K562 (cell line): ENCODE data around the gene RHEBL1. TPM values are rescaled to one million over a fixed set of nuclear protein-coding genes. Genes with fewer than 3 reads are reported as not detected.

ENCODE experiments used
- ATAC-seq: fragments of 200-7000 bp; cut with Tn5 transposase; 3 replicates; pipeline ENCODE4 v1.9.1; 2020; ENCODE audit warnings: moderate library complexity
- BruUV-seq: library from RNA; stranded (reverse); fragments of 400-500 nt; replicated peaks from 2 replicates; lab custom pipeline; 2021; lab: Mats Ljungman, UMichigan
- CTCF ChIA-PET: fragments of 300-600 bp; formaldehyde crosslinking; extraction: SDS; loops from one replicate; lab custom pipeline; 2021; ENCODE audit warnings: low intra/inter-chr PET ratio; lab: Yijun Ruan, JAX
- POLR2A ChIA-PET: fragments of 300-600, 350-650 bp; sonication (Branson Sonifier 250); formaldehyde crosslinking; extraction: SDS; loops from one replicate; lab custom pipeline; 2021; ENCODE audit warnings: antibody characterized with exemption, inconsistent platforms; lab: Yijun Ruan, JAX
- DNase-seq, 4 experiments: peaks; one replicate each; pipeline versions ENCODE4 v3.0.0 to v3.0.0-alpha.2; 2011 to 2018; ENCODE audit warnings: low spot score in 3 of 4, mixed read lengths in 3 of 4; ENCODE audit errors: extremely low read depth in 1 of 4
- FAIRE-seq: peaks from 2 replicates; lab custom pipeline; 2011; peaks lifted over from hg19 to GRCh38; lab: Jason Lieb, UNC
- H2AFZ ChIP-seq: 2 replicates; pipeline ENCODE4 v1.6.0; 2011; ENCODE audit warnings: low read depth, low read length, control low read depth, inconsistent platforms
- H3K27ac ChIP-seq: fragments of 200-600 bp; 3 replicates; pipeline ENCODE4 v1.8.0; 2011; ENCODE audit warnings: low read depth, mild to moderate bottlenecking, control low read depth, inconsistent platforms, low read length, moderate library complexity, mixed read lengths; ENCODE audit errors: extremely low read depth
- H3K27me3 ChIP-seq, 2 experiments: fragments of 300-600 bp in 1 of 2; 2 replicates in 1 of 2; 3 replicates in 1 of 2; pipeline versions ENCODE4 v1.6.0 to v1.8.0; 2011; ENCODE audit warnings: inconsistent platforms in 2 of 2, low read length in 2 of 2, mild to moderate bottlenecking in 1 of 2, mixed read lengths in 1 of 2, moderate library complexity in 1 of 2; ENCODE audit not compliant: control insufficient read depth in 2 of 2, insufficient read depth in 2 of 2
- H3K36me3 ChIP-seq: fragments of 300-600 bp; 3 replicates; pipeline ENCODE4 v1.8.0; 2011; ENCODE audit warnings: mild to moderate bottlenecking, low read length, inconsistent platforms; ENCODE audit not compliant: control insufficient read depth, insufficient read depth
- H3K4me1 ChIP-seq, 2 experiments: fragments of 200-600 bp in 1 of 2; replicated peaks in 1 of 2; 2 replicates in 1 of 2; 3 replicates in 1 of 2; pipeline versions ENCODE4 v1.5.1 to v1.8.0; 2011; ENCODE audit warnings: inconsistent platforms in 2 of 2, low read length in 2 of 2, mild to moderate bottlenecking in 1 of 2, mixed read lengths in 1 of 2, moderate library complexity in 1 of 2; ENCODE audit not compliant: control insufficient read depth in 2 of 2, insufficient read depth in 2 of 2
- H3K4me2 ChIP-seq: 2 replicates; pipeline ENCODE4 v1.6.1; 2011; ENCODE audit warnings: low read length, control low read depth, inconsistent platforms, mixed read lengths; ENCODE audit not compliant: insufficient read depth
- H3K4me3 ChIP-seq: fragments of 200-600 bp; sonication (generic), shearing (Covaris generic); 2 replicates; pipeline ENCODE4 v1.5.1; 2016; ENCODE audit warnings: control low read depth, inconsistent platforms
- H3K79me2 ChIP-seq: fragments of 200-600 bp; 3 replicates; pipeline ENCODE4 v1.8.0; 2011; ENCODE audit warnings: low read length, inconsistent platforms; ENCODE audit not compliant: control insufficient read depth, insufficient read depth
- H3K9ac ChIP-seq, 2 experiments: 2 replicates each; pipeline versions ENCODE4 v1.6.0 to v1.6.1; 2011; ENCODE audit warnings: low read depth in 2 of 2, low read length in 2 of 2, control low read depth in 1 of 2, inconsistent platforms in 1 of 2, mild to moderate bottlenecking in 1 of 2, mixed read lengths in 1 of 2; ENCODE audit not compliant: insufficient read depth in 1 of 2
- H3K9me1 ChIP-seq: one replicate; pipeline ENCODE4 v1.6.0; 2011; ENCODE audit warnings: inconsistent platforms, mild to moderate bottlenecking, low read length, moderate library complexity; ENCODE audit not compliant: control insufficient read depth, insufficient read depth
- H3K9me3 ChIP-seq: replicated peaks from 2 replicates; pipeline ENCODE4 v1.5.1; 2011; ENCODE audit warnings: low read depth, low read length, inconsistent platforms; ENCODE audit not compliant: control insufficient read depth, insufficient read depth
- H4K20me1 ChIP-seq: replicated peaks from 2 replicates; pipeline ENCODE4 v1.6.1; 2011; ENCODE audit warnings: low read length, inconsistent platforms, mixed read lengths; ENCODE audit not compliant: control insufficient read depth, insufficient read depth
- BCOR ChIP-seq: fragments of 450-650 bp; IDR thresholded peaks from 2 replicates; pipeline ENCODE4 v1.6.1; 2016
- KDM1A ChIP-seq, 2 experiments: fragments of 450-650 bp; IDR thresholded peaks; 2 replicates each; pipeline ENCODE4 v1.6.1; 2016; ENCODE audit warnings: mild to moderate bottlenecking in 2 of 2
- LEF1 ChIP-seq: fragments of 450-650 bp; IDR thresholded peaks from 2 replicates; pipeline ENCODE4 v1.6.1; 2016; ENCODE audit warnings: mild to moderate bottlenecking
- MED1 ChIP-seq: sonication (generic); formaldehyde crosslinking; IDR thresholded peaks from 2 replicates; pipeline ENCODE4 v1.8.1; 2023; ENCODE audit warnings: missing genetic modification reagents, borderline replicate concordance
- ZKSCAN1 ChIP-seq: fragments of 150-350 bp; IDR thresholded peaks from 2 replicates; pipeline ENCODE4 v1.6.1; 2016; ENCODE audit warnings: low read depth, low read length
- ZNF140 ChIP-seq: fragments of 250-450 bp; sonication (Bioruptor Pico); IDR thresholded peaks from 2 replicates; pipeline ENCODE4 v1.8.0; 2021; ENCODE audit warnings: moderate library complexity, mild to moderate bottlenecking, inconsistent platforms
- ZNF24 ChIP-seq: fragments of 450-650 bp; IDR thresholded peaks from 2 replicates; pipeline ENCODE4 v1.6.1; 2016
- WGBS: fragments of 100-300 bp; shearing (Covaris generic); methylation state at CpG from one replicate; pipeline ENCODE4 v1.1.6; 2016; ENCODE audit warnings: low coverage, mixed read lengths; ENCODE audit not compliant: insufficient coverage; ENCODE audit errors: missing lambda C conversion rate; 5-methylcytosine and 5-hydroxymethylcytosine counted together
- in situ Hi-C: fragments of 300-500 bp; cut with MboI; formaldehyde crosslinking; loops from 4 replicates; pipeline ENCODE4 v1.15.0; 2018; ENCODE audit warnings: inconsistent platforms, mixed read lengths
- intact Hi-C: fragments of 100-400 bp; cut with micrococcal nuclease; formaldehyde crosslinking; loops from 2 replicates; pipeline ENCODE4 v1.14.2; 2022
- polyA plus RNA-seq, 8 experiments: library from polyadenylated mRNA; depleted of rRNA in 4 of 8; stranded (reverse) in 5 of 8; unstranded in 3 of 8; fragments of >200 nt; fragmentation: Nextera tagmentation in 2 of 8; fragmentation: Illumina TruSeq in 1 of 8; extraction: Ambion mirVana in 2 of 8; extraction: Trizol in 1 of 8; gene quantifications; 2 replicates each; pipeline versions ENCODE4 v1.2.1 to v1.2.3, GENCODE V29; 2011 to 2014; ENCODE audit warnings: inconsistent platforms in 1 of 8, missing spikeins in 1 of 8
- total RNA-seq, 7 experiments: library from RNA; depleted of rRNA in 6 of 7; stranded (reverse); fragments of >200 nt in 6 of 7; fragmentation: Illumina TruSeq in 2 of 7; extraction: Trizol in 2 of 7; gene quantifications; 2 replicates each; pipeline versions ENCODE4 v1.2.1 to v1.2.3, GENCODE V29; 2011 to 2021; ENCODE audit warnings: low replicate concordance in 1 of 7
- TF ChIP-seq, protein P1 (sequence below), 3 experiments: fragments of 200-800 bp in 1 of 3; fragments of 250-450 bp in 1 of 3; fragments of 450-650 bp in 1 of 3; sonication (Bioruptor Pico) in 1 of 3; sonication (Bioruptor generic) in 1 of 3; formaldehyde crosslinking in 1 of 3; IDR thresholded peaks; 2 replicates each; pipeline versions ENCODE4 v1.6.1 to v1.8.0; 2016 to 2022; ENCODE audit warnings: mild to moderate bottlenecking in 2 of 3, missing genetic modification characterization in 2 of 3, missing compliant biosample characterization in 1 of 3, moderate library complexity in 1 of 3
- TF ChIP-seq, protein P2 (sequence below), 2 experiments: fragments of 450-650 bp; IDR thresholded peaks; 2 replicates each; pipeline ENCODE4 v1.6.1; 2018; ENCODE audit warnings: mild to moderate bottlenecking in 2 of 2, low read depth in 1 of 2; ENCODE audit not compliant: partially characterized antibody in 2 of 2
- TF ChIP-seq, protein P3 (sequence below), 2 experiments: IDR thresholded peaks; 2 replicates each; pipeline ENCODE4 v1.6.1; 2011; ENCODE audit warnings: borderline replicate concordance in 1 of 2, control low read depth in 1 of 2, low read depth in 1 of 2, low read length in 1 of 2, mild to moderate bottlenecking in 1 of 2, mixed read lengths in 1 of 2, moderate library complexity in 1 of 2; ENCODE audit not compliant: insufficient read depth in 1 of 2, insufficient read length in 1 of 2, poor library complexity in 1 of 2, severe bottlenecking in 1 of 2; ENCODE audit errors: extremely low read depth in 1 of 2
- TF ChIP-seq, protein P4 (sequence below): IDR thresholded peaks from 2 replicates; pipeline ENCODE4 v1.6.1; 2011; ENCODE audit not compliant: insufficient read length; ENCODE audit errors: extremely low read depth

The RHEBL1 gene
- total and polyA plus RNA-seq, 9 of the 15 experiments (the other 6 are each of a cell fraction or from before 2014, with no cell fraction given) = 4.3 to 36.1 (median 8.2) TPM

DNA sequence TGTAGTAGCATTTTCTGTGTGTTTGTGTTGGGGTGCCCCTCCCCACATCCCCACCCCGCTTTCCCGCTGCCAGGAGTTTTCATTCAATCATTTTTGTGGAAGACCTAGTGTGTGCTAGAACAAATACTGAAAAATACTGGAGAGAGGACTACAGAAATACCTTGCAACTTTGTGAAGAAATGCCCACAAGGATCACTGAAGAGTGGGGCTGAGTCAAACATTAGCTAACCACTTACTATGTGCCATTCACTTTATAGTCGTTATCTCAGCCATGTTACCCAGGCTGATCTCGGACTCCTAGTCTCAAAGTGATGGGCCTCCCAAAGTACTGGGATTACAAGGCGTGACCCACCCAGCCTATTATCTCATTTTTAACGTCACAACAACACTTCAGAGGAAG lies 41.4 kb upstream of the RHEBL1 start:
- BruUV-seq = no TSS peak
- FAIRE-seq = peak; percentile 19
- Histone ChIP-seq H3K79me2 (peaks cover 38% of the 10 kb centered on the region), H3K4me2 (peak overlapping the region; percentile 82), H3K4me3 (peak overlapping the region; percentile 81), H4K20me1 (no peaks in the 10 kb centered on the region; the same call in 1 of the 2 replicates), H3K27me3 (no peaks in the 10 kb centered on the region), H3K9me1 (peaks cover 4% of the 10 kb centered on the region), H3K27ac (peak overlapping the region; percentile 61), H3K4me1 (peaks cover 15 to 26% of the 10 kb centered on the region in 2 experiments; a peak in 4 of 5 replicates), H3K9me3 (peaks cover 4% of the 10 kb centered on the region), H3K36me3 (peaks cover 16% of the 10 kb centered on the region; the same call in 2 of the 3 replicates), H2AFZ (peak overlapping the region; percentile 92), H3K9ac (peak overlapping the region; percentile 76 to 82; a peak in 2 of 4 replicates)
- intact Hi-C loops = loop anchor here (2.0 kb wide), 1 partner anchor 20 kb away; the partner anchor contains the start of gene TUBA1B
- POLR2A ChIA-PET = interaction anchor here (0.6 to 10.9 kb wide), 12 partner anchors 8 to 155 kb away, joined by 3 to 112 read pairs (median 8); partner anchors contain the start of genes DHH and TUBA1B
- no peak for DNase-seq
- 23% methylated on average over 6 of the region's 6 CpGs for WGBS
- ATAC-seq = no peak
- in situ Hi-C loops = no loop called here
- CTCF ChIA-PET = interaction anchor here (0.7 kb wide), 2 partner anchors 47 to 172 kb away, joined by 3 to 4 read pairs; no protein-coding TSS in a partner anchor
- TF ChIP-seq ZNF24 (0 out of 2 replicates have a peak, but pooled peaks have one; percentile 11), KDM1A (IDR thresholded peaks at IDR 0.05) (peak in 1 of 2 experiments; percentile 12; a peak in 1 of 4 replicates), MED1 (CRISPR knock-in tag) (no peak), BCOR (peak; percentile 57), ZNF140 (CRISPR knock-in tag) (no peak), ZKSCAN1 (peak; percentile 57; the same call in 1 of the 2 replicates), LEF1 (0 out of 2 replicates have a peak, but pooled peaks have one; percentile 31)
- TF ChIP-seq, protein P1, sequence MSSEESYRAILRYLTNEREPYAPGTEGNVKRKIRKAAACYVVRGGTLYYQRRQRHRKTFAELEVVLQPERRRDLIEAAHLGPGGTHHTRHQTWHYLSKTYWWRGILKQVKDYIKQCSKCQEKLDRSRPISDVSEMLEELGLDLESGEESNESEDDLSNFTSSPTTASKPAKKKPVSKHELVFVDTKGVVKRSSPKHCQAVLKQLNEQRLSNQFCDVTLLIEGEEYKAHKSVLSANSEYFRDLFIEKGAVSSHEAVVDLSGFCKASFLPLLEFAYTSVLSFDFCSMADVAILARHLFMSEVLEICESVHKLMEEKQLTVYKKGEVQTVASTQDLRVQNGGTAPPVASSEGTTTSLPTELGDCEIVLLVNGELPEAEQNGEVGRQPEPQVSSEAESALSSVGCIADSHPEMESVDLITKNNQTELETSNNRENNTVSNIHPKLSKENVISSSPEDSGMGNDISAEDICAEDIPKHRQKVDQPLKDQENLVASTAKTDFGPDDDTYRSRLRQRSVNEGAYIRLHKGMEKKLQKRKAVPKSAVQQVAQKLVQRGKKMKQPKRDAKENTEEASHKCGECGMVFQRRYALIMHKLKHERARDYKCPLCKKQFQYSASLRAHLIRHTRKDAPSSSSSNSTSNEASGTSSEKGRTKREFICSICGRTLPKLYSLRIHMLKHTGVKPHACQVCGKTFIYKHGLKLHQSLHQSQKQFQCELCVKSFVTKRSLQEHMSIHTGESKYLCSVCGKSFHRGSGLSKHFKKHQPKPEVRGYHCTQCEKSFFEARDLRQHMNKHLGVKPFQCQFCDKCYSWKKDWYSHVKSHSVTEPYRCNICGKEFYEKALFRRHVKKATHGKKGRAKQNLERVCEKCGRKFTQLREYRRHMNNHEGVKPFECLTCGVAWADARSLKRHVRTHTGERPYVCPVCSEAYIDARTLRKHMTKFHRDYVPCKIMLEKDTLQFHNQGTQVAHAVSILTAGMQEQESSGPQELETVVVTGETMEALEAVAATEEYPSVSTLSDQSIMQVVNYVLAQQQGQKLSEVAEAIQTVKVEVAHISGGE (CRISPR knock-in tag; IDR thresholded peaks at IDR 0.05) = peak in 1 of 3 experiments; percentile 48; a peak in 1 of 6 replicates
- TF ChIP-seq, protein P2, sequence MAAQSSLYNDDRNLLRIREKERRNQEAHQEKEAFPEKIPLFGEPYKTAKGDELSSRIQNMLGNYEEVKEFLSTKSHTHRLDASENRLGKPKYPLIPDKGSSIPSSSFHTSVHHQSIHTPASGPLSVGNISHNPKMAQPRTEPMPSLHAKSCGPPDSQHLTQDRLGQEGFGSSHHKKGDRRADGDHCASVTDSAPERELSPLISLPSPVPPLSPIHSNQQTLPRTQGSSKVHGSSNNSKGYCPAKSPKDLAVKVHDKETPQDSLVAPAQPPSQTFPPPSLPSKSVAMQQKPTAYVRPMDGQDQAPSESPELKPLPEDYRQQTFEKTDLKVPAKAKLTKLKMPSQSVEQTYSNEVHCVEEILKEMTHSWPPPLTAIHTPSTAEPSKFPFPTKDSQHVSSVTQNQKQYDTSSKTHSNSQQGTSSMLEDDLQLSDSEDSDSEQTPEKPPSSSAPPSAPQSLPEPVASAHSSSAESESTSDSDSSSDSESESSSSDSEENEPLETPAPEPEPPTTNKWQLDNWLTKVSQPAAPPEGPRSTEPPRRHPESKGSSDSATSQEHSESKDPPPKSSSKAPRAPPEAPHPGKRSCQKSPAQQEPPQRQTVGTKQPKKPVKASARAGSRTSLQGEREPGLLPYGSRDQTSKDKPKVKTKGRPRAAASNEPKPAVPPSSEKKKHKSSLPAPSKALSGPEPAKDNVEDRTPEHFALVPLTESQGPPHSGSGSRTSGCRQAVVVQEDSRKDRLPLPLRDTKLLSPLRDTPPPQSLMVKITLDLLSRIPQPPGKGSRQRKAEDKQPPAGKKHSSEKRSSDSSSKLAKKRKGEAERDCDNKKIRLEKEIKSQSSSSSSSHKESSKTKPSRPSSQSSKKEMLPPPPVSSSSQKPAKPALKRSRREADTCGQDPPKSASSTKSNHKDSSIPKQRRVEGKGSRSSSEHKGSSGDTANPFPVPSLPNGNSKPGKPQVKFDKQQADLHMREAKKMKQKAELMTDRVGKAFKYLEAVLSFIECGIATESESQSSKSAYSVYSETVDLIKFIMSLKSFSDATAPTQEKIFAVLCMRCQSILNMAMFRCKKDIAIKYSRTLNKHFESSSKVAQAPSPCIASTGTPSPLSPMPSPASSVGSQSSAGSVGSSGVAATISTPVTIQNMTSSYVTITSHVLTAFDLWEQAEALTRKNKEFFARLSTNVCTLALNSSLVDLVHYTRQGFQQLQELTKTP (IDR thresholded peaks at IDR 0.05; ENCODE audit: low read depth in 1 of 2, partially characterized antibody in 2 of 2) = no peak
- TF ChIP-seq, protein P3, sequence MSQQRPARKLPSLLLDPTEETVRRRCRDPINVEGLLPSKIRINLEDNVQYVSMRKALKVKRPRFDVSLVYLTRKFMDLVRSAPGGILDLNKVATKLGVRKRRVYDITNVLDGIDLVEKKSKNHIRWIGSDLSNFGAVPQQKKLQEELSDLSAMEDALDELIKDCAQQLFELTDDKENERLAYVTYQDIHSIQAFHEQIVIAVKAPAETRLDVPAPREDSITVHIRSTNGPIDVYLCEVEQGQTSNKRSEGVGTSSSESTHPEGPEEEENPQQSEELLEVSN (IDR thresholded peaks at IDR 0.05; ENCODE audit: borderline replicate concordance in 1 of 2, extremely low read depth in 1 of 2, insufficient read depth in 1 of 2, insufficient read length in 1 of 2, low read depth in 1 of 2, low read length in 1 of 2, poor library complexity in 1 of 2, severe bottlenecking in 1 of 2) = peak in 1 of 2 experiments; percentile 1
- TF ChIP-seq, protein P4, sequence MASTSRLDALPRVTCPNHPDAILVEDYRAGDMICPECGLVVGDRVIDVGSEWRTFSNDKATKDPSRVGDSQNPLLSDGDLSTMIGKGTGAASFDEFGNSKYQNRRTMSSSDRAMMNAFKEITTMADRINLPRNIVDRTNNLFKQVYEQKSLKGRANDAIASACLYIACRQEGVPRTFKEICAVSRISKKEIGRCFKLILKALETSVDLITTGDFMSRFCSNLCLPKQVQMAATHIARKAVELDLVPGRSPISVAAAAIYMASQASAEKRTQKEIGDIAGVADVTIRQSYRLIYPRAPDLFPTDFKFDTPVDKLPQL = no peak
